ENCODE measurements around the gene TERB2.
"Not testable (repeated sequence)": the region's sequence is repeated elsewhere in the genome, so short reads cannot be mapped to it uniquely, and the experiment has no call there.

TERB2 gene

DNA sequence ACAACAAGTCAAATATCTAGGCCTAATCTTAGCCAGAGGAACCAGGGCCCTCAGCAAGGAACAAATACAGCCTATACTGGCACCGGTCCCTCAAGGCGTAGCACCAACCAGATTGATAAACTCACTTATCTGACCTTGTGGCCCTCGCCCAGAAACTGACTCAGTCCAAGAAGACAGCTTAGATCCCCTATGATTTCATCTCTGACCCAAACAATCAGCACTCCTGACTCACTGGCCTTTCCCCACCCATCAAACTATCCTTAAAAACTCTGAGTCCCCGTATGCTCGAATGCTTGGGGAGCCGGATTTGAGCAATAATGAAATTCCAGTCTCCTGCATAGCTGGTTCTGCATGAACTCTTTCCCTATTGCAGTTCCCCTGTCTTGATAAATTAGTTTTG is 64.9 kb downstream of the TERB2 start:
- Histone ChIP-seq H3K4me1 (ENCODE audit: control extremely low read depth in 1 of 4, control insufficient read depth in 4 of 4, insufficient read depth in 4 of 4, low read length in 3 of 4) (peaks cover 0 to 22% (median 14%) of the 10 kb centered on the region in 4 experiments), H3K27me3 (replicated peaks in 2 of 5; ENCODE audit: control insufficient read depth in 4 of 5, insufficient read depth in 5 of 5, low read length in 4 of 5) (peaks cover 0 to 2% (median 0%) of the 10 kb centered on the region in 5 experiments), H3K9me3 (ENCODE audit: control extremely low read depth in 1 of 5, control insufficient read depth in 4 of 5, insufficient read depth in 2 of 5, low read depth in 1 of 5, low read length in 4 of 5) (no peaks in the 10 kb centered on the region), H3K4me3 (ENCODE audit: control insufficient read depth in 1 of 7, extremely low read depth in 1 of 7, insufficient read depth in 4 of 7, low read depth in 2 of 7, low read length in 6 of 7) (no peak overlapping the region), H3K36me3 (ENCODE audit: control insufficient read depth in 4 of 4, insufficient read depth in 4 of 4, low read length in 3 of 4) (no peaks in the 10 kb centered on the region), H3K27ac (ENCODE audit: insufficient read depth in 1 of 2, low read depth in 1 of 2, low read length in 2 of 2, poor library complexity in 1 of 2, severe bottlenecking in 2 of 2) (no peak overlapping the region)
- DNase-seq: no peak
- CTCF ChIA-PET: no interaction called here
- 100% methylated on average over 3 of the region's 6 CpGs for WGBS (ENCODE audit: insufficient coverage)
- POLR2A ChIA-PET: no interaction called here

DNA sequence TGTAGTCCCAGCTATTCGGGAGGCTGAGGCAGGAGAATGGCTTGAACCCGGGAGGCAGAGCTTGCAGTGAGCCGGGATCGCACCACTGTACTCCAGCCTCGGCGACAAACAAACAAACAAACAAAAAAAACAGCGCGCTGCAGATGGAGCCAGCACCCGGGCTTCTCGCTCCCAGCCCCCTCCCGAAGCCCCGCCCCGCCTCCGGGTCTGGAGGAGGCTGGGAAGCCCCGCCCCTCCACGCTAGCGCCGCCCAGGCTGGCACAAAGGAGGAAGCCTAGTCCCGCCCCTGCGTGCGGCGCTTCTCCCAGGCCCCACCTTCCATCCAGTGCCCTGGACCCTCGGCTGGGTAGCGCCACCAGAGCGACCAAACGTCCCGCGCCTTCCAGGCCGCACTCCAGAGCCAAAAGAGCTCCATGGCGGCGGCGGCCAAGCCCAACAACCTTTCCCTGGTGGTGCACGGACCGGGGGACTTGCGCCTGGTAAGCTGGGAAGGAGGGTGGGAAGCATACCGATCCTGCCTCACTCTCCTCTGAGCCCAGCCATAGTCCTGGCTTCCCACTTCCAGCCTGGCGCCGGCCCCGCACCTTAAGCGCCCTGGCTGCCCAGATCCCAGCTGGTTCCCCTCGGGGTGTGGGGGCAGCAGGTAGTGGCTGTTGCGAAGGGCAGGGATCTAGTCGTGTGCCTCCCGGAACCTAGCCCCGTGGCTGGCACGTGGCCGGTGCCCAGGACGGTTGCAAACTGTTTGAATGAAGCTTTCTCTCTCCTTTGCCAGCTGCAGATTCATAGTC is 66.6 kb downstream of the TERB2 start, which contains the start of gene SORD:
Gene SORD, plus strand, starts transcription at position 325 of the 788 bp plus-strand sequence. Its CDS starts 89 bp downstream, at position 414.
- Histone ChIP-seq H3K36me3 (ENCODE audit: control insufficient read depth in 4 of 4, insufficient read depth in 4 of 4, low read length in 3 of 4) (peaks cover 0 to 12% (median 3%) of the 10 kb centered on the region in 4 experiments), H3K4me3 (ENCODE audit: control insufficient read depth in 1 of 7, extremely low read depth in 1 of 7, insufficient read depth in 4 of 7, low read depth in 2 of 7, low read length in 6 of 7) (peak within 1 kb of the TSS; percentile 64 to 85 (median 74)), H3K27ac (ENCODE audit: insufficient read depth in 1 of 2, low read depth in 1 of 2, low read length in 2 of 2, poor library complexity in 1 of 2, severe bottlenecking in 2 of 2) (peak within 1 kb of the TSS in 1 of 2 experiments; percentile 64), H3K9me3 (ENCODE audit: control extremely low read depth in 1 of 5, control insufficient read depth in 4 of 5, insufficient read depth in 2 of 5, low read depth in 1 of 5, low read length in 4 of 5) (no peaks in the 10 kb centered on the region), H3K4me1 (ENCODE audit: control extremely low read depth in 1 of 4, control insufficient read depth in 4 of 4, insufficient read depth in 4 of 4, low read length in 3 of 4) (peaks cover 0 to 30% (median 16%) of the 10 kb centered on the region in 4 experiments), H3K27me3 (replicated peaks in 2 of 5; ENCODE audit: control insufficient read depth in 4 of 5, insufficient read depth in 5 of 5, low read length in 4 of 5) (peaks cover 0 to 2% (median 0%) of the 10 kb centered on the region in 5 experiments)
- peak; percentile 83 to 88 (median 88) for DNase-seq
- WGBS (ENCODE audit: insufficient coverage): 0% methylated on average over 34 of the region's 48 CpGs
- CTCF ChIA-PET: interaction anchor here (1.2 to 1.3 kb wide), 2 partner anchors 12 to 14 kb away, joined by 4 to 6 read pairs; no protein-coding TSS in a partner anchor
- POLR2A ChIA-PET: no interaction called here

DNA sequence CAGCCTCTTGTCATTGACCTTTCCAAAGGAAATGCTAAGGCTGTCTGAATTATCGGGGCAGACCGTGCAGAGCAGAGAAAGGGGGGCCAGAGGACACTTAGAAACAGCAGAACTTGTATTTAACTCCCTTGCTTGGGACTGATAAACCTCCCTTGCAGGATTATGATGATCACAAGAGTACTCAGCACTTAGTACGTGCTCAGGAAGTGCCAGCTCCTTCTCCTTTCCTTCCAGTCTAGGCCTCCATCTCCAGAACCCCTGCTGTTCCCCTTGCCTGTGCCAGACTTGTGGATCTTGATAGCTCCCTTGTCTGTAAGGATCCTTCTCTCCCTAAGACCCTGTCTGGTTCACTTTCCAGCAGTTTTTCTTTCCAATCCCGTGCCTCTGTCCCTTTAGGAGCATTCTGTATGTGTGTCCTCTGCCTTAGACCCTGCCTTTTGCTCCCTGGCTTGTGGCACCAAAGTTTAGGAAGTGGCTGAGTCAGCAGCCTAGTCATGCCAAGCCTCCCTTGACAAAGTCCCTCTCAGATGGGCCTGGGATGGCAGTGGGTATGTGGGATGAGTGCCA is 67.3 kb downstream of the TERB2 start:
- Histone ChIP-seq H3K27me3 (replicated peaks in 2 of 5; ENCODE audit: control insufficient read depth in 4 of 5, insufficient read depth in 5 of 5, low read length in 4 of 5) (no peaks in the 10 kb centered on the region), H3K36me3 (ENCODE audit: control insufficient read depth in 4 of 4, insufficient read depth in 4 of 4, low read length in 3 of 4) (peaks cover 0 to 14% (median 4%) of the 10 kb centered on the region in 4 experiments), H3K27ac (ENCODE audit: insufficient read depth in 1 of 2, low read depth in 1 of 2, low read length in 2 of 2, poor library complexity in 1 of 2, severe bottlenecking in 2 of 2) (peak overlapping the region in 1 of 2 experiments; percentile 64), H3K4me3 (ENCODE audit: control insufficient read depth in 1 of 7, extremely low read depth in 1 of 7, insufficient read depth in 4 of 7, low read depth in 2 of 7, low read length in 6 of 7) (peak overlapping the region in 6 of 7 experiments; percentile 64 to 85 (median 72)), H3K9me3 (ENCODE audit: control extremely low read depth in 1 of 5, control insufficient read depth in 4 of 5, insufficient read depth in 2 of 5, low read depth in 1 of 5, low read length in 4 of 5) (no peaks in the 10 kb centered on the region), H3K4me1 (ENCODE audit: control extremely low read depth in 1 of 4, control insufficient read depth in 4 of 4, insufficient read depth in 4 of 4, low read length in 3 of 4) (peaks cover 0 to 30% (median 16%) of the 10 kb centered on the region in 4 experiments)
- peak in 2 of 3 donors; percentile 14 to 17 for DNase-seq
- POLR2A ChIA-PET: no interaction called here
- 24% methylated on average over 4 of the region's 4 CpGs for WGBS (ENCODE audit: insufficient coverage)
- CTCF ChIA-PET: interaction anchor here (1.2 to 1.3 kb wide), 2 partner anchors 11 to 13 kb away, joined by 4 to 6 read pairs; no protein-coding TSS in a partner anchor

DNA sequence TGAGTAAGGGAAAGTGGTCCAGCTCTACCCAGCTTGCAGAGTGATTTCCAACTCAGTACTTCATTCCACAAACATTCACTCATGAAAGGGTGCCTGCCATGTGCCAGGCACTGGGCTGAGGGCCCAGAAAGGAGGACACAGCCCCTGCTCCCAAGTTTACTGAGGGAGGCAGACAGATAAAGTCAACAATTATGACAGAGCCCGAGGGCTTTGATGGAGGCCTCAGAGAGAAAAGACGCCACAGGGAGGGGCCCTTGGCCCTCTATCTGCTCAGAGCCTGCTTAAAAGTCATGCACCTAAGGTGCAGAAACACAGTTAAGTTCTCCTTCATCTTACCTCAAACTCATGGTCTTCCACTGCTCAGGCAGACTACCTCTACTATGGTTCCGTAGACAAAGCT is 68.2 kb downstream of the TERB2 start:
- Histone ChIP-seq H3K36me3 (ENCODE audit: control insufficient read depth in 4 of 4, insufficient read depth in 4 of 4, low read length in 3 of 4) (peaks cover 4 to 23% (median 12%) of the 10 kb centered on the region in 4 experiments), H3K4me1 (ENCODE audit: control extremely low read depth in 1 of 4, control insufficient read depth in 4 of 4, insufficient read depth in 4 of 4, low read length in 3 of 4) (peaks cover 0 to 30% (median 16%) of the 10 kb centered on the region in 4 experiments)
- H3K27ac ChIP-seq (ENCODE audit: insufficient read depth in 1 of 2, low read depth in 1 of 2, low read length in 2 of 2, poor library complexity in 1 of 2, severe bottlenecking in 2 of 2); DNase-seq; H3K4me3 ChIP-seq (ENCODE audit: control insufficient read depth in 1 of 7, extremely low read depth in 1 of 7, insufficient read depth in 4 of 7, low read depth in 2 of 7, low read length in 6 of 7); POLR2A ChIA-PET; H3K9me3 ChIP-seq (ENCODE audit: control extremely low read depth in 1 of 5, control insufficient read depth in 4 of 5, insufficient read depth in 2 of 5, low read depth in 1 of 5, low read length in 4 of 5); H3K27me3 ChIP-seq (replicated peaks in 2 of 5; ENCODE audit: control insufficient read depth in 4 of 5, insufficient read depth in 5 of 5, low read length in 4 of 5): not testable (repeated sequence)
- no CpG with 5 or more reads among the region's 3 CpGs for WGBS (ENCODE audit: insufficient coverage)
- CTCF ChIA-PET: interaction anchor here (1.3 kb wide), 2 partner anchors 11 to 13 kb away, joined by 3 to 6 read pairs; no protein-coding TSS in a partner anchor

DNA sequence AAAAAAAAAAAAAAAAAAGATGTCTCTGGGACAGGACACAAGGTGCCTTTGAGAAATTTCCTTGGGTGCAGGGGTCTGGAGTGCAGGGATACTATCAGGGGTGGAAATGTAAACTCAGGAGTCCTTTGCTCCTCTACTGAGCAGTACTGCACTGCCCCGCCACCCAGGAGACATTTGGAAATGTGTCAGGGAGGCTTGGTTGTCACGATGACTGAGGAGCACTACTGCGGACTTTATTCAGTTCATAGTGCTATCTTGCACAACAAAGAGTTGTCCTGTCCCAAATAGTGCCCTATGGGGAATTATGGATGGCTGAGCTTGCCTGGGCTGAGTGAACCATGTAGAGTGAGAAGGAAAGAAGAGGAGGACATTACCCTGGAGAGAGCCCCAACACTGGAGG is 69.1 kb downstream of the TERB2 start:
- POLR2A ChIA-PET; H3K27me3 ChIP-seq (replicated peaks in 2 of 5; ENCODE audit: control insufficient read depth in 4 of 5, insufficient read depth in 5 of 5, low read length in 4 of 5); H3K9me3 ChIP-seq (ENCODE audit: control extremely low read depth in 1 of 5, control insufficient read depth in 4 of 5, insufficient read depth in 2 of 5, low read depth in 1 of 5, low read length in 4 of 5); H3K4me3 ChIP-seq (ENCODE audit: control insufficient read depth in 1 of 7, extremely low read depth in 1 of 7, insufficient read depth in 4 of 7, low read depth in 2 of 7, low read length in 6 of 7); DNase-seq; H3K27ac ChIP-seq (ENCODE audit: insufficient read depth in 1 of 2, low read depth in 1 of 2, low read length in 2 of 2, poor library complexity in 1 of 2, severe bottlenecking in 2 of 2): not testable (repeated sequence)
- Histone ChIP-seq H3K36me3 (ENCODE audit: control insufficient read depth in 4 of 4, insufficient read depth in 4 of 4, low read length in 3 of 4) (peaks cover 8 to 27% (median 13%) of the 10 kb centered on the region in 4 experiments), H3K4me1 (ENCODE audit: control extremely low read depth in 1 of 4, control insufficient read depth in 4 of 4, insufficient read depth in 4 of 4, low read length in 3 of 4) (peaks cover 0 to 30% (median 16%) of the 10 kb centered on the region in 4 experiments)
- 100% methylated on average over 1 of the region's 3 CpGs for WGBS (ENCODE audit: insufficient coverage)
- CTCF ChIA-PET: interaction anchor here (1.3 kb wide), 1 partner anchor 12 kb away, joined by 3 read pairs; no protein-coding TSS in a partner anchor

DNA sequence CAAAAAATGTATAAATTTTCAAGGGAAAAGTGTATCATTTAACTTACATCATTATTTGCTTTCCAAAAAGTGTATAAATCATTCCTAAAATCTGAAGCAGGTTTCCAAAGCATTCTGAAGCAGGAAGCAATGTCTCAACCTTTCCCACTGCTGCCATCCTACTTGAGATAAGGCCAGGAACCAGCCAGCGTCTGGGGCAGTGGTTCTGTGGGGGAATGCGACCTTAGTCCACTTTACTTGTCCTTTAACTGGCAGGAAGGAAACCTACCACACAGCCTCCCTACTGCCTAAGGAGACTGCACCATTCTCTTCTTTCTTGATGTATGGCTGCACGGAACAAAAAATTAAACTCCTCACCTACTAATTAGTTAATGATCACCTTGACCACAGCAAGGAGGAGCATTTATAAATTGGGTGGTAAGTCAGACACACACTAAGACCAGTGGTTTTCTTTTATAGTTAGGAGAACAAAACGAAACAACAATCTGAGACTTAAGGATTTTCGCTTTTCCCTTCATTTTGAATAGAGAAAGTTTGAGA is 70.2 kb downstream of the TERB2 start:
- Histone ChIP-seq H3K27ac (ENCODE audit: insufficient read depth in 1 of 2, low read depth in 1 of 2, low read length in 2 of 2, poor library complexity in 1 of 2, severe bottlenecking in 2 of 2) (no peak overlapping the region), H3K27me3 (replicated peaks in 2 of 5; ENCODE audit: control insufficient read depth in 4 of 5, insufficient read depth in 5 of 5, low read length in 4 of 5) (no peaks in the 10 kb centered on the region), H3K4me1 (ENCODE audit: control extremely low read depth in 1 of 4, control insufficient read depth in 4 of 4, insufficient read depth in 4 of 4, low read length in 3 of 4) (peaks cover 0 to 30% (median 16%) of the 10 kb centered on the region in 4 experiments), H3K4me3 (ENCODE audit: control insufficient read depth in 1 of 7, extremely low read depth in 1 of 7, insufficient read depth in 4 of 7, low read depth in 2 of 7, low read length in 6 of 7) (no peak overlapping the region), H3K36me3 (ENCODE audit: control insufficient read depth in 4 of 4, insufficient read depth in 4 of 4, low read length in 3 of 4) (peaks cover 8 to 36% (median 17%) of the 10 kb centered on the region in 4 experiments), H3K9me3 (ENCODE audit: control extremely low read depth in 1 of 5, control insufficient read depth in 4 of 5, insufficient read depth in 2 of 5, low read depth in 1 of 5, low read length in 4 of 5) (peaks cover 0 to 11% (median 4%) of the 10 kb centered on the region in 5 experiments)
- WGBS (ENCODE audit: insufficient coverage): 90% methylated on average over 4 of the region's 5 CpGs
- ChIA-PET CTCF (no interaction called here), POLR2A (no interaction called here)
- no peak for DNase-seq
